ENCODE data around the gene ATP6V1G1. TPM values are rescaled to one million over a fixed set of nuclear protein-coding genes. Genes with fewer than 3 reads are reported as not detected.

The ATP6V1G1 gene
- total RNA-seq, 1 donor from 2014 or later = 279 TPM

GRCh38 chr9:114558027-114558675, 29.4 kb upstream of the ATP6V1G1 start:
- no peaks in the 10 kb centered on the region for H3K36me3 ChIP-seq (ENCODE audit: control insufficient read depth, insufficient read depth, low read length)
- no peak for FAIRE-seq
- H3K4me3 ChIP-seq (ENCODE audit: low read depth, low read length) = no peak overlapping the region
- H3K27me3 ChIP-seq (ENCODE audit: control insufficient read depth, insufficient read depth, low read length) = no peaks in the 10 kb centered on the region
- TF ChIP-seq CTCF (IDR thresholded peaks at IDR 0.05; ENCODE audit: insufficient read depth, low read length, severe bottlenecking) = no peak
- no peak for DNase-seq (ENCODE audit: low read depth)

GRCh38 chr9:114559830-114560513, 27.6 kb upstream of the ATP6V1G1 start:
- DNase-seq (ENCODE audit: low read depth) (no peak), FAIRE-seq (no peak)
- no peak for TF ChIP-seq CTCF (IDR thresholded peaks at IDR 0.05; ENCODE audit: insufficient read depth, low read length, severe bottlenecking)

GRCh38 chr9:114560956-114561355, 26.6 kb upstream of the ATP6V1G1 start:
- H3K4me3 ChIP-seq (ENCODE audit: low read depth, low read length) = no peak overlapping the region
- H3K27me3 ChIP-seq (ENCODE audit: control insufficient read depth, insufficient read depth, low read length) = no peaks in the 10 kb centered on the region
- no peak for TF ChIP-seq CTCF (IDR thresholded peaks at IDR 0.05; ENCODE audit: insufficient read depth, low read length, severe bottlenecking)
- DNase-seq (ENCODE audit: low read depth) = no peak
- H3K36me3 ChIP-seq (ENCODE audit: control insufficient read depth, insufficient read depth, low read length) = no peaks in the 10 kb centered on the region
- no peak for FAIRE-seq

More at GRCh38 chr9:114559830-114560513, 27.6 kb upstream of the ATP6V1G1 start:
- Histone ChIP-seq H3K4me3 (ENCODE audit: low read depth, low read length) (no peak overlapping the region), H3K36me3 (ENCODE audit: control insufficient read depth, insufficient read depth, low read length) (no peaks in the 10 kb centered on the region), H3K27me3 (ENCODE audit: control insufficient read depth, insufficient read depth, low read length) (no peaks in the 10 kb centered on the region)

- no peak for FAIRE-seq
- no peak for TF ChIP-seq CTCF (IDR thresholded peaks at IDR 0.05; ENCODE audit: insufficient read depth, low read length, severe bottlenecking)
- Histone ChIP-seq H3K27me3 (ENCODE audit: control insufficient read depth, insufficient read depth, low read length) (no peaks in the 10 kb centered on the region), H3K36me3 (ENCODE audit: control insufficient read depth, insufficient read depth, low read length) (no peaks in the 10 kb centered on the region), H3K4me3 (ENCODE audit: low read depth, low read length) (no peak overlapping the region)
- no peak for DNase-seq (ENCODE audit: low read depth)
Measured at GRCh38 chr9:114561771-114562170, 25.8 kb upstream of the ATP6V1G1 start.

GRCh38 chr9:114565204-114565603, 22.4 kb upstream of the ATP6V1G1 start:
- no peaks in the 10 kb centered on the region for H3K36me3 ChIP-seq (ENCODE audit: control insufficient read depth, insufficient read depth, low read length)
- no peak for FAIRE-seq
- no peak for TF ChIP-seq CTCF (IDR thresholded peaks at IDR 0.05; ENCODE audit: insufficient read depth, low read length, severe bottlenecking)
- no peak for DNase-seq (ENCODE audit: low read depth)
- H3K27me3 ChIP-seq (ENCODE audit: control insufficient read depth, insufficient read depth, low read length) = no peaks in the 10 kb centered on the region
- H3K4me3 ChIP-seq (ENCODE audit: low read depth, low read length) = no peak overlapping the region

Measured in bronchial epithelial cell (primary cell).